ENCODE data around the gene IMPG1. TPM values are rescaled to one million over a fixed set of nuclear protein-coding genes. Genes with fewer than 3 reads are reported as not detected.

The IMPG1 gene
- total RNA-seq, 1 experiment from 2014 or later = not detected

GRCh38 chr6:75882734-75883133 lies 189.7 kb downstream of the IMPG1 start:
- no peaks in the 10 kb centered on the region for H4K20me1 ChIP-seq (ENCODE audit: control insufficient read depth, insufficient read depth, insufficient read length)
- no peak overlapping the region for H2BK5ac ChIP-seq (ENCODE audit: insufficient read length, low read length)
- H2BK15ac ChIP-seq (ENCODE audit: low read depth, low read length) = no peak overlapping the region
- no peak overlapping the region for H3T11ph ChIP-seq (ENCODE audit: low read length)
- Mint-ChIP-seq H3K27me3 (ENCODE audit: low read depth) (no peaks in the 10 kb centered on the region), H3K9me3 (no peaks in the 10 kb centered on the region), H3K27ac (no peak overlapping the region), H3K36me3 (ENCODE audit: insufficient read depth in 1 of 3, low read depth in 3 of 3) (peaks cover 6 to 33% (median 25%) of the 10 kb centered on the region in 3 experiments), H3K4me1 (peaks cover 8 to 10% of the 10 kb centered on the region in 2 experiments), H3K4me3 (no peak overlapping the region)
- no peaks in the 10 kb centered on the region for H3K9me3 ChIP-seq (ENCODE audit: control insufficient read depth, low read depth, low read length)
- no peak overlapping the region for H4K8ac ChIP-seq (replicated peaks; ENCODE audit: insufficient read length, low read depth, low read length)
- no peaks in the 10 kb centered on the region for H3K23me2 ChIP-seq (ENCODE audit: insufficient read length, low read depth, low read length, poor library complexity, severe bottlenecking)
- TF ChIP-seq CTCF (conservative IDR thresholded peaks at IDR 0.05) = no peak
- H4K5ac ChIP-seq (ENCODE audit: insufficient read length, low read depth, low read length) = no peak overlapping the region
- H3K14ac ChIP-seq (ENCODE audit: insufficient read depth, low read length) = no peak overlapping the region
- no peak overlapping the region for H3K4me2 ChIP-seq (ENCODE audit: insufficient read depth, insufficient read length, low read length)
- H3K4me1 ChIP-seq (ENCODE audit: insufficient read depth, low read length) = no peaks in the 10 kb centered on the region
- no peaks in the 10 kb centered on the region for H3K79me2 ChIP-seq (ENCODE audit: insufficient read depth, low read length)
- H4K91ac ChIP-seq (ENCODE audit: insufficient read length, low read depth, low read length) = no peak overlapping the region
- no CpG with 5 or more reads among the region's 2 CpGs for WGBS (ENCODE audit: extremely low coverage, insufficient read length, low lambda C conversion rate)
- no peak overlapping the region for H2AFZ ChIP-seq (ENCODE audit: low read length)
- H3K4ac ChIP-seq (ENCODE audit: low read depth, low read length) = no peak overlapping the region
- H3K9ac ChIP-seq (ENCODE audit: extremely low read depth, insufficient read length, low read length) = no peak overlapping the region
- no peak overlapping the region for H3K18ac ChIP-seq (ENCODE audit: insufficient read length, low read depth, low read length)
- H2AK5ac ChIP-seq (ENCODE audit: insufficient read length, low read length) = no peak overlapping the region
- DNase-seq = no peak
- H3K79me1 ChIP-seq (ENCODE audit: insufficient read depth, low read depth, low read length, poor library complexity, severe bottlenecking) = no peaks in the 10 kb centered on the region
- H3K27me3 ChIP-seq (ENCODE audit: insufficient read depth, low read length) = no peaks in the 10 kb centered on the region
- H2BK20ac ChIP-seq (ENCODE audit: low read depth, low read length, poor library complexity, severe bottlenecking) = no peak overlapping the region
- H2BK12ac ChIP-seq (ENCODE audit: insufficient read length, low read depth, low read length) = no peak overlapping the region
- H3K27ac ChIP-seq (ENCODE audit: insufficient read length, low read depth, low read length) = no peak overlapping the region
- H2BK120ac ChIP-seq (ENCODE audit: low read depth, low read length, poor library complexity, severe bottlenecking) = no peak overlapping the region
- H3K56ac ChIP-seq (ENCODE audit: insufficient read length, low read depth, low read length) = no peak overlapping the region
- no peak overlapping the region for H3K23ac ChIP-seq (ENCODE audit: insufficient read length, low read depth, low read length)
